HG02610 (cell line): ENCODE results near the gene LPO.

Experiments used
- ATAC-seq: cut with Tn5 transposase; IDR thresholded peaks from one replicate; pipeline ENCODE4 v1.9.1; 2021; ENCODE audit warnings: mild to moderate bottlenecking, moderate library complexity; ENCODE audit not compliant: unreplicated experiment

Gene LPO

DNA sequence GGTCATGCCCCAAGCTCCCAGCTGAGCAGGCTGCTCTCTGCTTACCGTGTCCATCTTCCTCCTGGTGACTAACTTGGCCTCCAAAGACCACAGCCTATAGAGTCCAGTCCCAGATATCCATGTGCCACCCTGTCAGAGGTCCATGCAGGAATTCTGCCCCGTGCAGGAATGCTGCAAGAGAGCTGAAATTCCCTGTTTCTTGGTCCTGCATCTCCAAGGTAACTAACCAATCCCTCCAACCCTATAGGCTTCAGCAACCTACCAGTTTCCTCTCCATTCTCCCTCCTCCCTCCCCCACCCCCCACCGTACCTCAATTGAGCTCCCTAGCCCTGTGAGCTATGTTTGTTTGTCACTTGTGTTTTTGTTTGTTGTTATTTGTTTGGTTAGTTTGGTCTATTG lies 9.7 kb upstream of the LPO start:
- no peak for ATAC-seq

DNA sequence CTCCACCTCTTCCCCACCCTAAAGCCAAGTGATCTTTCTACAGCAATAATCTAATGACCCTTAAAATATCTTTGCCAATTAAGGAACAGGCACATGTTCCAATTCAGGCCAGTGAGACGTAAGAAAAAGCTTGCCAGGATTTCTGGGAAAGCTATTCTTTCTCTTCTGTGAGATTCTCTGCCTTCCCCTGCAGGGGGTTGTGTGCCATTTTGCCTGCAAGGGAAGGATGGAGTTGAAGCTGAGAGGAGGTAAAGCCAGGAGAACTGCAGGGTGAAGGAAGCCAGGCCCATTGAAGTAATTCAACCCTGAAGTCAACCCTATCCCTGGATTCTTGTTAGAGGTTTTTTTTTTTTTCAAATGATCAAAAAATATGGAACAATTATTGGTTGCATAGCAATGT lies 9.0 kb upstream of the LPO start:
- no peak for ATAC-seq

DNA sequence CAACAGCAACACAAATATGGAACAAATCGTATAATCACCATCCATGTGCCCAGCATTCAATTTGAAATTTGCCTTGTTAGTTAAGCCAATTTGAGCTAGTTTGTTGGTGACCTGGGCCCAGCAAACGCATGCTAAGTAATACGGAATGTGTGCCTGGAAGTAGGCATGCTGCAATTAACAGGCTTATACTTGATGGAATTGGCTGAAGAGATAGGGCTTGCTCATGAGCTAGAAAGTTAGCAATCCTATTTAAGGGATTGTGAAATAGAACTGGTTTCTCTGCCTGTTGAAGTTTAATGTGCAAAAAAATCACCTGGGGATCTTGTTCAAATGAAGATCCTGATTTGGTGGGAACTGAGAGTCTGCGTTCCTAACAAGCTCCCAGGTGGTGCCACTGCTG lies 8.5 kb upstream of the LPO start:
- ATAC-seq, result no peak

DNA sequence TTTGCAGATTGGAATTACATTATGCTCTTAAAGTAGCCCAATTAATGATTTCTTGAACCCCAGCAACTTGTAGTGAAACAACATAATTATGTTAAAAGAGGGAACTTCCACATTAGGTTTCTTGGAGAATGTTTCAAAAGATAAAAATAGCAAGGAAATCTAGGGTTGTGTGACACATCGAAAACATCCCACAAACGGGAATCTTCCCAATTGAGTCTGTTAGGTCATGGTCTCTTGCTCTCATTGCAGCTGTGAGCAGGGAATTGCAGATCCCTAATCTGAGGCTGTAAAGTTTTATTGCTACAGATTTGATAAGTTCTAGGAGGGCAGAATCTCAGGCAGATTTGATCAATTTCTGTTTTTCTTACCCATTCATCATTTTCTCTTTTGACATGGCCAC lies 6.7 kb upstream of the LPO start:
- ATAC-seq, result no peak

DNA sequence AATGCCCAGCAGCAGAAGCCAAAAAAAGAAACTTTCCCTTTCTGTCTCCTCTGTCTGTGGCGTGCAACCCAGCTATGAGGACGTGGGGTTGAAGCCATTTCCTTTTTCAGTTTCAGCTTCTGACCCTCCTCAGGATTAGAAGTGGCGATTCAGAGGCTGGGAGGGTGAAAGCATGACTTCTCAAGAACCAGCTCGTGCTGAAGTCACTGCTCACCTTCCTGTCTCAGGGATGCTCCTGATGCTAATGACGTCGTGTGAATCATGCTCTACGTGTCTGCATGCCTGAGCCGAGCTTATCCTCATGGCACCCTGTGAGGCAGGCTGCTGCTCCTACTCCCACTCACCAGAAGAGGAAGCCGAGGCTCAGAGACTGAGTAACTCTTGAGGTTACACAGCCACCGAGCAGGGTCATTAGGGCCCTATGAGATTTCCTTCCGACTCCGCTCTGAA lies 5.7 kb upstream of the LPO start:
- peak; percentile 84 for ATAC-seq

DNA sequence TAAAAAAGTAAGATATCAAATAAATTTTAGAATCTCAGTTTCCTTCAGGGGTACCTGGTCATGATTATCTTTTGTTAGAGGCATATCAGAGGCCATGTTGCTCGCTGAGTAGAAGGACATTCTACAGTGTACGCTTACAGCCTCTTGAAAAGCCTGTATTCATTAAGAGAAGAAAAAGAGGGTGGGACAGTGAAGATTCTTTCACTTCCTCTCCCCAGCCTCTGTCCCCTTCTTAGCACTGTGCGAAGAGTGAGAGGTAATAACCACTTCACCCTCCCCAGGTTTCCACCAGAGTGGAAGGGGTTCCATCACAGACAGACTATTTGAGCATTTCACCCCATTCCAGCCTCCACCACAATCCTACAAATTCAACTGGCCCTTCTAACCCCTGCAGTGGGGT lies 4.8 kb upstream of the LPO start:
- peak; percentile 58 for ATAC-seq

DNA sequence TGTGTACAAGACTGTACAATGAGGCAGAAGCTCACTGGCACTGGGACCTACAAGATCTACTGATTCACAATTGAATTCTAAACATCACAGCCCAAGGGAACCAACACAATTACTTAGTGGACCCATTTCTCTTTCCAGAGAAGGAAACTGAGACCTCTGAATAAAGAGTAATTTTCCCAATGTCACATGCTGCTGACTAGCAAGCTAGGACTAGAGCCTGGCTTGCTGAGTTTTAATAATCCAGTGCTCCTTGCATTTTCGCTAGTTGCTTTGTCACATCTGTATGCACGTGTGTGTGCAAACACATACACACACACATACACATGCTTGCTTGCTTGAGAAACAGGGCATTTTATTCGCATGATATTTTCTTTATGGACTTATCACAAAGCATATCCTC lies 3.9 kb upstream of the LPO start:
- no peak for ATAC-seq

DNA sequence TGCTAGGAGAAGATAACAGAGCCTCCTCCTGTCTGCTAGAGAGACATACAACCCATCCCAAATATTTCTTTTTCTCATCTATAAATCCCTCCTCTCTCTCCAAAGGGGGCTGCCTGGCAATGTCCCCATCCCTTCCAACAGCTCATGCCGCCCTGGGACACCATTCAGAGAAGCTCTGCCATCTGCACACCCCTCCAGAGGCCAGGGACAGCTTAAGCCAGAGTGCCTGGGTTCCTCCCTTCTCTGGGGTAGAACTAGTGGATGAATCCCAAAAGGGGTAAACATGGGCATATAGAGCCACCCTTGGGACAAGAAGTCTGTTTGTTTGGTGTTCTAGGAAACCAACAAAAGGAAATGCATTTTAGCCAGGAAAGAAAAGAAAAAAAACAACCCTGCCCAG lies 2.6 kb upstream of the LPO start:
- no peak for ATAC-seq

DNA sequence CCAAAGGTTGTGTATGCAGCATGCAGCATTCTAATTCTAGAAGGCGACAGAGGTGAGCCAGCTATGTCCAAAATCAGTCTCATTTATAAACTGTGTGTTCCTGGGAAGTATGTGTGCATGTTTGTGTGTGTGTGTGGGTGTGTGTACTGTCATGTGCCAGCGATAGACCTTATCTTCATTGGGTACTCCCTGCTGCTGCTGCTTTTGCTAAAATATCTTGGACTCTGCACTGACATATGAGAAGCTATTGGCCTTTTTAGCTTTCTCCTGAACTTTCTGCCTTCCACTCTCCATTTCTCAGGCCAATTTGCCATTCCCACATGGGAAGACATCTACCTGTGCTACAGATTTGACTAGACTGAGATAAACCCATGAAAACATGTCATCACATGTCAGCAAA lies 2.0 kb upstream of the LPO start:
- ATAC-seq, result no peak

DNA sequence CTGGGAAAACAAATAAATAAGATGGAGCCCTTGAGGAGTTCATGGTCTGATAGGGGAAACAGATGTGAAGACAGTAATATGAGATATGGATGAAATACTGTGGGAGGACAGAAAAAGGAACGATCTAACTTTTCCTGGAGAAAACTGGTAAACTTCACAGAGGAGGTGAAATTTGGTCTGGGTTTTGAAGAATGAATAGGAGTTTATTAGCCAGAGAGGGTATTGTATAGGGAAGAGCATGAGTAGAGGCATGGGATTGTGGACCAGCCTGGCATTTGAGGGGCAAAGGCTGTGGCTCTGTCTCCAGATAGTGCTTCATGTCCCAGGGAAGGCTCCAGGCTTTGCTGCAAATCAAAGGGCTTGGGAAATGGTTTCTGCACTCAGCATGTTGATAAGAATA lies 1.6 kb downstream of the LPO start:
- no peak for ATAC-seq

DNA sequence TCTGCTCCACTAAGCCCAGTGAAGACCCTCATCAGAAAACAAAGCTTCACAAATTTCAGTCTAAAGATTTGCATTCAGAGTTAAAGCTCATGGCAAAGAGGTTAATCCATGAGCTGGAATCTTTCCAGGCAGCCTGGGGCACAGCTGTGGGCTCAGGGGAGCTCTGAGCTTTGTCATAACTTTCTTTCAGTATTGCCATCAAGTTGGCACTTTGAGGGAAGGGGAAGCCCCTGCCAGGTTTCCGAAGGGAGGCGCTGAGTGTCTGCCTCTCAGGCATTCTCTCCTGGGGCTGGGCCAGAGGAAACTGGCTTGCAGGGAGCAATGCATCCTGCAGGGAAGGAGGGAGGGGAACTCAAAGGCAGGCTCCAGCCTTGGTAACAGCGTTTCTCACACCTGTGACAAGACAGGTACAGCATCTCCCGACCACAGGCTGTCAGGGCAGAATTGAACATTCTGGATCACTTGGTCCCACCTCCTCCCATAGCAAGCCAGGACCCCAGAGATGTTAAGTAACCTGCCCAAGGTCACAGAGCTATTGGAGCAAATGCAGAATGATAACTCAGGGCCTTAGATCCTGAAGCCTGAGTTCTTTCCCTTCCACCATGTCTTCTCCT lies 3.9 kb downstream of the LPO start:
- ATAC-seq, result no peak

DNA sequence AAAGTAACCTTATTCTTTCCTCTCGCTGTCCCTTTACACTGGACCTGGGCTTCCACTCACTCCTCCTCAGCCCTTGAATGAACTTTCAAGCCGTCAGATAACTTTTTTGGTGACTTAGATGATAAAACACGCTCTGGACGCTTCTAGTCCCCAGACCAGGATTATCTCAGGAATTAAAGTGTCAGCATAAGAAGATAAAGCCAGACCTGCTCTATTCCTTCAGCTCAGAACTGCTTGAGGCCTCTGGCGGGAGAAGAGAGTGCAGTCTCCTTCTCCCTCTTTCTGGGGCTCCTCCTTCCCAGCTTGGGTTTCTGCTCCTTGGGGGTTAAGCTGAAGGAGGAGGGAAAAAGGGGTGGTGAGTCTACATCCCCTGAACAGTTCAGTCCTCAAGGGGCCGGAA lies 6.6 kb downstream of the LPO start:
- ATAC-seq, result no peak

DNA sequence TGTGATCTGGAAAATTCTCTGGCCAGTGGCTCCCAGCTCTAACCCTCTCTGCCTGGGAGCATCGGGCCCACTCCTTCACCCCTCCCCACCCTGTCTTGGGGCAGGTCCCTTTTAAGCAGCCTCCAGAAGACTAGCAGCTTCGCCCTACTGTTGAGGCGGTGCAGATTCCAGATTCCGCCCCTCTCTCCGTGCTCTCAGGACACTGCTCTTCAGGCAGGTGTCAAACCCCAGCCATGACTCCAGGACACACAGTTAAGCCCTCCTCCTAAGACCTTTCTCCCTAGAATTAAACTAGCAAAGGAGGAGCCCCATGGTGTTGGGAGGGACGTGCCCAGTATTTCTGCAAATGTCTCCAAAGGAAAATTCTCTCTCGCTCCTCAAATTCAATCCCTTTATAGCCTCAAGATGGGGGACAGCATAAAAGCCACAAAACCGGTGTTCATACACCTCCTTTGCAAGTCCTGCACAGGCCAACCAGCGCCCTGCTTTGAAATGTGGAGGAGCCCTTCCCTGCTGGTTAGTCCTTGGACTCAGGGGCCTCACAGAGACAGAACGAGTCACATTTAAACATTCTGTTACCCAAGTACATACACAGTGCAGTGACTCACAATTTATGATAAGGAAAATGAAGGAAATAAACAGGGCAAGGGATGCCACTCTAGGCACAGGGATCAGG lies 7.2 kb downstream of the LPO start:
- no peak for ATAC-seq

DNA sequence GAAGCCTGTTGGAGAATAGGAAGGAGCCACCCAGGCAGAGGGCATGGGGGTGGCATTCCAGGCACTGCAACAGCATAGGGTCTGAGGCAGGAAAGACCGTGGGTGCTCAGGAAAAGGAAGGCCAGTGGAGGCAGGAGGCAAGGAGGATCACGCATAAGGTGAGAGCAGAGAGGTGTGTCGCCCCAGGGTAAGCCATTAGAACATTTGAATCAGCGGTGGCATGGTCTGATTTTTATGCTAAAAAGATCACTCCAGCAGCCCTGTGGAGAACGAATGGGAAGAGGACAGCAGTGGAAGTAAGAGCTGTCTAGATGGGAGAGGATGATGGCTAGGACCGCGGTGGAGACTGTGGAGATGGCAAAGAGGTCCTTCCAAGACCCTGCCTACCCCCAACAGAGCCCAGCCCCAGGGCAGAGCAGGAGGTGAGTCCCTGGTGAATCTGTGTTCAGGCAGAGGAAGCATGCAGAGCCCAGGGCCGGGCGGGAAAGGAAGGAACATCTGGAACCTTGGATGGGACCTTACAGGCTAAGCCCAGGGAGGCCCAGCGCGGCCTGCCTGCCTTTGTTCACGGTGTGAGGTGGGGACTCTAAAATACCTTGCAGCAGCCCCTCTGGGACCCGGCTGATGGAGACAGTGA lies 7.8 kb downstream of the LPO start:
- no peak for ATAC-seq

DNA sequence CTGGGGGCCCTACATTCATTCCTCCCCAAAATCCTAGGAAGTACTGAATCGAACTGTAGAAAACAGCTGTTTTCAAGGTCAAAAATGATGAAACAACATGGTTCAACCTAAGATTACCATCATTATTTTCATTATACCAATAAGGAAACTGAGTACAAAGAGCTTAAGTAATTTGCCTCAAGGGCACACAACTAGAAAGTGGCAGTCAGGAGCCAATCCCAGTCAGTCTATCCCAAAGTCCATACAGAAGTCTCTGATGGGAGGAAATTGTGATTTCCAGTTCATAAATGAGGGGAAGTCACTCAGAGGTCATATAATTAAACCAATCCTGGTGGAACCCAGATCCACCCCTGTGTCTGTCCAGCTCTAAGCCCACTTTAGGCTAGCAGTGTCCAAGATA lies 8.4 kb downstream of the LPO start:
- no peak for ATAC-seq

DNA sequence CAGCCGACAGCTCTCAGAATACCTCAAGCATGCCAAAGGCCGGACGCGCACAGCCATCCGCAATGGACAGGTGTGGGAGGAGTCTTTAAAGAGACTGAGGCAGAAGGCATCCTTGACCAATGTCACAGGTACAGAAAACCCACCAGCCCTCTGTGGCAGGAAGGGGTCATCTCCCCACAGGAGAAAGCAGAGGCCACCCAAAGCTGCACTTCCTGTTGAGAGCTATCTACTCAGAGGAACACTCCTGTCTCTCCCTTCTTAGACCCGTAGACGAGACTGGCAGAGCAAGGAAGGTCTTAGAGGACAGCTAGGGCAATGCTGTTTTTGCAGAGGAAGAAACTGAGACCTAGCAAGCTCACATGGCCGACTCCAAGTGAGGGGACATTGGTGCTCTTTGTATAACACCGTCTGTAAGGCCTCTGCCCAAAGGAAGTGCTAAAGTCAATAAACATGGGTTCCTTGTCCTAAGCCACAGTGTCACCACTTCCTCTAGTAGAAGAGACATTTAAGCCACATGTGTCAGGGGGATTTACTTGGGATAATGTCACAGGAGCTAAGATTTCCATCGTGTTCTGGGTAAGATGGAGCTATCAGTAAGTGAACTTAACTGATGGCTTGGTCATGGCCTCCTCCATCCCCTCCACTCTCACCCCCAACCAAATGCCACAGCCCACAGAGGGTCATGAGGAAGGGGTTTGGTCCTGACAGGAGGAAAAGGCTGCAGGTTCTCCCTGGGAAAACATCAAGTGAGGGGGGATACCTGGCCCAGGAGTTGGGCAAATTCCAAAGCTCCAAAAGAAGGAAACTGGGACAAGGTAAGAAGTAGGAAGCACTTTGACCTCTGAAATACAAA lies 9.4 kb downstream of the LPO start:
- no peak for ATAC-seq

DNA sequence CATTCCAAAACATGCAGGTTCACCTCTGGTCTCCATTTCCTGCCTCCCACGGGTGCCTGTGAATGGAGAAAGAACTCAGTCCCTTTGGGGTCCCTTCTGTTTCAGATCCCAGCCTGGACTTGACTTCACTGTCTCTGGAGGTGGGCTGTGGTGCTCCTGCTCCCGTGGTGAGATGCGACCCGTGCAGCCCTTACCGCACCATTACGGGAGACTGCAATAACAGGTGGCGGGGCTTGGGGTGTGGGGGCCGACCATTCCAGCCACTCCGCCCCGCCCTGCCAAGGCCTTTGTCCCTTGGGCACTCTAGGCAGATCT lies 10.5 kb downstream of the LPO start:
- no peak for ATAC-seq

DNA sequence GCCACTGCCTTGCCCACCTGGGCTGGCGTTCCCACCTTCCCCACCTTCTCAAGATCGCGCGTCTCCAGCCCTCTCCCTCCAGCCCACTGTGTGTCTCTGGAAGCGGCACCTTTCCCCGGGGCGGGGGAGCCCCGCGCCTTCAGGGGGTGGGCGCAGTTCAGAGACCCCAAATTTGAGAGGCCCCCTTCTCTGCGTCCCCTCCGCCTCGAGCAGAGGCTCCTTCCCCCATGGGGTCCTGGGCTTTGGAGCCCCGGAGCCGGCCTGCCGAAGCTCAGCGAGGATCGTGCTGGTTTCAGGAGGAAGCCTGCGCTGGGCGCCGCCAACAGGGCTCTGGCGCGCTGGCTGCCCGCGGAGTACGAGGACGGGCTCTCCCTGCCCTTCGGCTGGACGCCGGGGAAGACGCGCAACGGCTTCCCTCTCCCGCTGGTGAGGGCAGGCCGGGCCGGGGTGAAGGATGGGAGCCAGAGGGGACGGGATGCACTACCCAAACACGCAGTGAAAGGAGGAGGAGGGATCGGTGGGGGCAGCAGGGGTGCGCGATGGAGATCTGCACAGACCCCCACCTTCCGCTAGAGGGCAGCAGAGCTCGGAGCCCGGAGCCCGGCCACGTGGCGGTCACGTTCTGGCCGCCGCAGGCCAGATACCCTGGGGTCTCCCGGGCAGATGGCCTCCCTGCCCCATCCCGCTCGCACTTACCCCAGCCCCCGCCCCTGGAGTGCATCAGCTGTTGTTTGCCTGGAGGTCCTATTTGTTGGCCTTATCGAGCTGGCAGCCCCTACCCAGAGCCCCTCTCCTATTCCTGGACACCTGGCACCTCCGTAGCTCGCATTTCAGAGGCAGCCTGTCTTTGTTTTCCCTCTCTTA lies 11.1 kb downstream of the LPO start:
- peak; percentile 68 for ATAC-seq

DNA sequence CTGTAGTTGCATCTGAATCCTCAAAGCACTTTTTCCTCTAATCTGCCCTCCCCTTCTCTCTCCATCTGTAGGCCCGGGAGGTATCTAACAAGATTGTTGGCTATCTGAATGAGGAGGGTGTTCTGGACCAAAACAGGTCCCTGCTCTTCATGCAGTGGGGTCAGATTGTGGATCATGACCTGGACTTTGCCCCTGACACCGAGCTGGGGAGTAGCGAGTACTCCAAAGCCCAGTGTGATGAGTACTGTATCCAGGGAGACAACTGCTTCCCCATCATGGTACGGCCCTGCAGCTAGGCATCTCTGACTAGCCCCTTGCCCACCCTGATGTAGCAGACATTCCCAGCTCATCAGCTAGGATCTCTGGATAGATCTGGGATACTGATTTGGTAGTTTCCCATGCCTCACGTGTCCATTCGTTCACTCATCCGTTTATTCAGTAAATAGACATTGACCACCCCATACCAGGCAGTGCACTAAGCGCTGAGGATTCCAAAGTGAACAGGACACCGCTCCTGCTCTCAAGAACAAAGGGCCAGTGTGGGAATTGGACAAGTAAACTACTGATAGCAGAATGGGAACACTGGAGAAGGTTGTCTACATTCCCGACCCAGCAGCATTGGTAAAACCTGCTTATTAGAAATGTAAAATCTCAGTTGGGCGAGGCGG lies 12.1 kb downstream of the LPO start:
- no peak for ATAC-seq

DNA sequence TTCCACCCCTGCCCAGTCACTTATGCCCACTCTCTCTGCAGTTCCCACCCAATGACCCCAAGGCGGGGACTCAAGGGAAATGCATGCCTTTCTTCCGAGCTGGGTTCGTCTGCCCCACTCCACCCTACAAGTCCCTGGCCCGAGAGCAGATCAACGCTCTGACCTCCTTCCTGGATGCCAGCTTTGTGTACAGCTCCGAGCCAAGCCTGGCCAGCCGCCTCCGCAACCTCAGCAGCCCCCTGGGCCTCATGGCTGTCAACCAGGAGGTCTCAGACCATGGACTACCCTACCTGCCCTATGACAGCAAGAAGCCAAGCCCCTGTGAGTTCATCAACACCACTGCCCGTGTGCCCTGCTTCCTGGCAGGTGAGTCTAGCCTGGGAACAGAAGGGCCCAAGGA lies 13.8 kb downstream of the LPO start:
- no peak for ATAC-seq
